Uterus (tissue), 2 donors: ENCODE results near the gene IFTAP.

ENCODE experiments used
- POLR2A ChIP-seq, 2 donors: fragments of 450-650 bp; IDR thresholded peaks; one replicate each; pipeline ENCODE4 v1.6.1; 2016; ENCODE audit warnings: antibody characterized with exemption in 2 of 2, mild to moderate bottlenecking in 1 of 2, moderate library complexity in 1 of 2
- TF ChIP-seq, protein P1 (sequence below), 4 experiments: fragments of 200-600 bp in 2 of 4; fragments of 450-650 bp in 2 of 4; sonication (generic) in 2 of 4; IDR thresholded peaks; one replicate each; pipeline ENCODE4 v1.5.1; 2016 to 2019; ENCODE audit warnings: antibody characterized with exemption in 4 of 4, mild to moderate bottlenecking in 2 of 4, moderate library complexity in 1 of 4

DNA sequence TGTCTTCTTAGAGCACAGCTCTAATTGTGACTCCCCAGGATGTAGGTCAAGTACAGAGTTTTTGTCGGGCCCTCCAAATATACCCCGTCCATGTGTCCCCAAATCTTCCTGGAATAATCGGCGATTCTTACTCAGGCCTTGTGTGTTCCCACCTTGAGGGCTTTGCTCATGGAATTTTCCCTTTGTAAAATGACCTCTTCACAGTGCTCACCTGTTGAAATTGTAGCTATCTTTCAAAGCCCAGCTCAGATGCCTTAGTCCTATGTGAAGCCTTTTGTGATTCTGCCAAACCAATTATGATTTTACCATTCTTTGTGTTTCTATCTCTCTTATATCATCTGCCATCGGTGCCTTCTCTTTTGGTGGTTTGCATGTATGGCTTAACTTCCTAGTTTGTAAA is 33.8 kb downstream of the IFTAP start:
- TF ChIP-seq, protein P1, sequence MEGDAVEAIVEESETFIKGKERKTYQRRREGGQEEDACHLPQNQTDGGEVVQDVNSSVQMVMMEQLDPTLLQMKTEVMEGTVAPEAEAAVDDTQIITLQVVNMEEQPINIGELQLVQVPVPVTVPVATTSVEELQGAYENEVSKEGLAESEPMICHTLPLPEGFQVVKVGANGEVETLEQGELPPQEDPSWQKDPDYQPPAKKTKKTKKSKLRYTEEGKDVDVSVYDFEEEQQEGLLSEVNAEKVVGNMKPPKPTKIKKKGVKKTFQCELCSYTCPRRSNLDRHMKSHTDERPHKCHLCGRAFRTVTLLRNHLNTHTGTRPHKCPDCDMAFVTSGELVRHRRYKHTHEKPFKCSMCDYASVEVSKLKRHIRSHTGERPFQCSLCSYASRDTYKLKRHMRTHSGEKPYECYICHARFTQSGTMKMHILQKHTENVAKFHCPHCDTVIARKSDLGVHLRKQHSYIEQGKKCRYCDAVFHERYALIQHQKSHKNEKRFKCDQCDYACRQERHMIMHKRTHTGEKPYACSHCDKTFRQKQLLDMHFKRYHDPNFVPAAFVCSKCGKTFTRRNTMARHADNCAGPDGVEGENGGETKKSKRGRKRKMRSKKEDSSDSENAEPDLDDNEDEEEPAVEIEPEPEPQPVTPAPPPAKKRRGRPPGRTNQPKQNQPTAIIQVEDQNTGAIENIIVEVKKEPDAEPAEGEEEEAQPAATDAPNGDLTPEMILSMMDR (IDR thresholded peaks at IDR 0.05) = no peak
- no peak for TF ChIP-seq POLR2A (IDR thresholded peaks at IDR 0.05)
